HG03354 (cell line): ENCODE measurements around the gene PPP1CB.

ENCODE experiments used
- ATAC-seq: cut with Tn5 transposase; IDR thresholded peaks from one replicate; pipeline ENCODE4 v1.9.1; 2021; ENCODE audit warnings: mild to moderate bottlenecking; ENCODE audit not compliant: unreplicated experiment, poor library complexity, severe bottlenecking

Gene PPP1CB

DNA sequence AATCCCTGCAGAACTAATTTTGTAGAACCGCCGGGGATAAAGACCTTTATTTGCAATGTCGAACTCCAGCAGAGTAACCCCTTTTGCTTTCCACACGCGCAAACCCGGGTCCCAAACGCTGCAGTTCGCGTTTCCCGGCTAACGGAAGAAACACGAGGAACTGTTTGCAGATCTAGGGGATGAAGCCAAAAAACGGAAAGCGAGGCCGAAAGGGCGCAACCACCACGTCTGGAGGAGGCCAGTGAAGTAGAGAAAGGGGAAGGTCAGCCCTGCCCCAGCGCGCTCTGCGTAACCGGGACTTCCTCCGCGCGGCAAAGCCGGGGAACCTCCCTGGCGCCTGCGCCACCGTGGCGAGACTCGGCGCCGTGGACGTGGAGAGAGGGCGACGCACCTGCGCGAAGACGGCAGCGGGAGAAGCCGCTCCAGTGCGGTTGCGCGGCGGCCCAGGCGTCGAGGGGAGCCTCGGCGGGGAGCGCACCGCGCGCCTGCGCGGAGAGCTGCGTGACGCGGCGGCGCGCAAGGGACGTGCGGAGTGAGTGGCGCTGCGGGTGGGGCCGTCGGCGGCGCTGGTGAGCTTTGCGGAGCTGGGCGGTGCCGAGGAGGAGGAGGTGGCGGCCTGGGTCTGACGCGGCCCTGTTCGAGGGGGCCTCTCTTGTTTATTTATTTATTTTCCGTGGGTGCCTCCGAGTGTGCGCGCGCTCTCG is at the start of gene PPP1CB:
Gene PPP1CB, plus strand, starts transcription at position 579 of the 704 bp plus-strand sequence. CDS start 295 bp downstream, outside the sequence.
- ATAC-seq: peak; percentile 83

GRCh38 chr2:28702415-28702861 is 49.2 kb upstream of the PPP1CB start:
- no peak for ATAC-seq

DNA sequence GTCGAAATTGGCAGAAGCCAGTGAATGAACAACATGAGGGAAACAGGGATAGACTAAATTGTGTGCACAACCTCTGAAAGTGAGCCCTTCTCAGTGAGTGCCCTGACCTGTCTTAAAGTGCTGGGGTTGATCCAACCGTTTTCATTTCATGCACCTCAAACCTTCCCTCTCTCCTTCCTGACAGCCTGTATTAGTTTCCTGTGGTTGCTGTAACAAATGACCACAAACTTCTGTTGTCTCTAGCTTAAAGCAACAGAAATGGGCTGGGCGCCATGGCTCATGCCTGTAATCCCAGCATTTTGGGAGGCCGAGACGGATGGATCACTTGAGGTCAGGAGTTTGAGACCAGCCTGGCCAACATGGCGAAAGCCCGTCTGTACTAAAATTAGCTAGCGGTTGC is 48.8 kb upstream of the PPP1CB start:
- no peak for ATAC-seq

DNA sequence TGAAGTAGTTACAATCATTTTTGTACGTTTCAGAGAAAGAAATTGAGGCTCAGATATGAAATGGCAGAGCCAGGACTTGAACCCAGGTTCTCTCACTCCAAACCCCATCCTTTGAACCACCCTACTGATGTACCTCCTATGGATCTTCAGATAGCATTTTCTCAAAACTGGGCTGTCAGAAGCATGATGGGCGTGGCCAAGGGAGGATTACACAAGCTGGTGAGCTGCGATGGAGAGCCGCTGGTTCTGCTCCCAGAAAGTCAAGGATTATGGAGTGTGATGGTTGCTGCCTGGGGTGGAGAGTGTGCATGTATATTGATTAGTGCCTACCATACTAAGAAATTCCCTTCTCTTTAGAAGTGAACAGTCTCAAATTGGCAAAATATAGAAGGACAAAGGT is 47.0 kb upstream of the PPP1CB start:
- no peak for ATAC-seq

GRCh38 chr2:28705751-28706440 is 45.7 kb upstream of the PPP1CB start:
- no peak for ATAC-seq

GRCh38 chr2:28707592-28707991 is 44.0 kb upstream of the PPP1CB start:
- ATAC-seq: no peak

DNA sequence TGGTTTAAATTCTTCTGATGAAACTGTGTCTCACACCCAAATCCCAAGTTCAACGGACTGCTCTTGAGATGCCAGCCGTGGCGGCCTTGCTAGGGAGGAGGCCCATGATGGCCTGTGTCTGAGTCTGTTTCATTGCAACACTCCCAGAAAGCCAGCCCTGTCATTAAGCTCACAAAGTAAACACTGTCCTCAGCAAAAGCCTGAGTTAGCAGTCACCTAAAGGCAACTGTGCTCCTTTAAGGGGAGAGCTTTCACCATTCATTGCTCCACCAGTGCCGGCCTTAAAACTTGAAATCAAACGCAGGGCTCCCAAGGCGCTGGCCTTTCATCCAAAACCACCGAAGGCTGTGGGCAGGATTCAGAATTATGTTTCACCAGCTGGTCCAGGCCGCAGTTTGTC is 42.5 kb upstream of the PPP1CB start:
- ATAC-seq: no peak

DNA sequence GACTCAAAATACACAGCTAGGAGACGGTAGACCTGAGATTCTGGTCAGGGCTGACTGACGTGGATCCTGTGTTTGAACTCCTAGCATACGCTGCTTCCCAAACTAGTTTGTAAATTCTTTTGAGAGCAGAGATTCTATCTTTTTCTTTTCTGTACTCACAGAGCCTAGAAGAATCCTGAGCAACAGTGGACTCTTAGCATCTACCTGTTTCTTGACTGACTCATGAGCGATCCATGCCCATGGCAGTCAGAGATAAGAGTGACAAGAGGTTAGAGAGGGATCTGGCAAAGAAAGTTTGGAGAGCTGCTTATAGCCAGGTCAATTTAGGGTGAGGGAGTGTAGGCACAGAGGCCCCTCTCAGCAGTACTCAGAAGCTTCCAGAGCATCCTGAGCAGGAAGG is 41.1 kb upstream of the PPP1CB start:
- no peak for ATAC-seq

GRCh38 chr2:28713577-28714298 is 37.9 kb upstream of the PPP1CB start:
- ATAC-seq: no peak

- ATAC-seq: no peak
These were observed 35.3 kb upstream of the PPP1CB start for GRCh38 chr2:28716265-28716865.

GRCh38 chr2:28717339-28717758 is 34.3 kb upstream of the PPP1CB start:
- ATAC-seq: no peak

GRCh38 chr2:28720345-28720744 is 31.3 kb upstream of the PPP1CB start:
- ATAC-seq: no peak

DNA sequence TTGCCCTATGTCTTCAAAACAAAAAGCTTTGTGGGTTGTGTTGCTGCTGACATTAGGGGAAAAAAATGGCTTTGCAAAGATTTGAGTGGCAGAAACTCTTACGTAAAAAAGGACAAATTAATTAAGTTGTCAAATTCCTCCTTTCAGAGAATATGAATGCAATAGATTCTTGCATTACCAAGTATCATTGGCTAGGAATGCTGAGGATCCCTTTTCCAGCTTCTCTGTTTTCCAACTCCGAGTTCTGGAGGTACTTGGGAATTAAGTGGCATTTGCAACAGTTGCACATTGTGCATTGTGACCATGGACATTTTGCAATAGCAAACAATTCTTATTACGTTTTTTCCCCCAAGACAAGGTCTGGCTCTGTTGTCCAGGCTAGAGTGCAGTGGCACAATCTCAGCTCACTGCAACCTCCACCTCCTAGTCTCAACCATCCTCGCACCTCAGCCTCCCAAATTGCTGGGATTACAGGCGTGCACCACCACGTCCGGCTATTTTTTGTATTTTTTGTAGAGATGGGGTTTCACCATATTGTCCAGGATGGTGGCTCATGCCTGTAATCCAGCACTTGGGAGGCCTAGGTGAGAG is 29.9 kb upstream of the PPP1CB start:
- no peak for ATAC-seq

GRCh38 chr2:28725021-28725711 is 26.5 kb upstream of the PPP1CB start:
- no peak for ATAC-seq

GRCh38 chr2:28726177-28726576 is 25.5 kb upstream of the PPP1CB start:
- no peak for ATAC-seq

DNA sequence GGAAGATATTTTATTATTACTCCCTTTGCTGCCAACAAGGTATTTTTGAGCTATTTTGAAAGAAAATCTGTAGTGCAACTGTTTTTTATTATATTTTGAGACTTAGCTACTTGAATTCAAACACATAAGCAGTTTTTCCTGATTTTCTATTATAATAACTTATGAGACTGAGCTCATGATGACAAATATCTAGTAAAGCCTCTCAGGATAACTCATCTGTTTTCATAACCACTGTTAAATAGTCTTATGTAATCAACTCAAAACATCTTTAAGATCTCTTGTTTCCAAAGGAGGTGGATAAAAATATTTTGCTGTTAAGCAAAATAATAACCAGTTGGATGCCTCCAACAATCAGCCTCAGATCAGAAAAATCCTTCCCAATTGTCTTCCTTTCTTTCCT is 21.9 kb upstream of the PPP1CB start:
- no peak for ATAC-seq

GRCh38 chr2:28730641-28731146 is 20.9 kb upstream of the PPP1CB start:
- ATAC-seq: no peak

GRCh38 chr2:28735511-28735910 is 16.1 kb upstream of the PPP1CB start:
- ATAC-seq: no peak

DNA sequence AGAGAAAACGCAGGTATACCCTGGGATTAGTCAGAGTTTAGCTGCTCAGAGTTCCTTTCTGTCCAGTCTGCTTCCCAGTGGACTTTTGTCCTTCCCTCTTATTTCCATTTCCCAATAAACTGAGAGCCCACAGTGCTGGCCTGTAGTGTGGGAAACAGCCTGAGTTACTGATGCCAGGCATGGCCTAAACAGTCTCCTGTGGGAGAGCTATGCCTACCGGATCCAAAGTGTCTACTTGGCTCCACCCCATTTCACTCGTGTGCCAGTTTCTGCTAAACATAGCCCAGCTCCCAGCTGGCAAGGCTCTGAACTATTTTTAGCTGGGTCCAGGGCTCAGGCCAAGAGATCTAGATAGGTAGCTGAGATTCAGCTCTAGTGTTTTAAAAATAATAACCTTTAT is 15.6 kb upstream of the PPP1CB start:
- no peak for ATAC-seq
